NB4 (cell line): Measurements from ENCODE around the gene MAB21L1.

ENCODE experiments used
- CTCF ChIP-seq: IDR thresholded peaks from one replicate; pipeline ENCODE4 v1.5.1; 2012; ENCODE audit warnings: low read depth, low read length
- POLR2A ChIP-seq: IDR thresholded peaks from 2 replicates; pipeline ENCODE4 v1.6.1; 2011; ENCODE audit warnings: mild to moderate bottlenecking; ENCODE audit not compliant: insufficient read length; ENCODE audit errors: extremely low read depth

- TF ChIP-seq CTCF (no peak), POLR2A (no peak)
These were observed 5.5 kb downstream of the MAB21L1 start for GRCh38 chr13:35470671-35471661.
